ENCODE results near the gene SLC35G1.

SLC35G1 gene

GRCh38 chr10:93856349-93857145 lies 37.2 kb upstream of the SLC35G1 start:
- Histone ChIP-seq H3K4me3 (ENCODE audit: low read length in 2 of 2) (no peak overlapping the region), H3K4me1 (ENCODE audit: control insufficient read depth in 2 of 2, insufficient read depth in 1 of 2, low read depth in 1 of 2, low read length in 2 of 2) (no peaks in the 10 kb centered on the region), H3K4me2 (ENCODE audit: insufficient read depth, low read length, poor library complexity, severe bottlenecking) (no peak overlapping the region), H3K4ac (ENCODE audit: low read length) (no peak overlapping the region), H3K18ac (ENCODE audit: low read length) (no peak overlapping the region), H3K9ac (ENCODE audit: low read depth, low read length, poor library complexity) (no peak overlapping the region), H3K79me1 (ENCODE audit: low read depth, low read length) (no peaks in the 10 kb centered on the region), H2BK12ac (ENCODE audit: low read length) (no peak overlapping the region), H4K91ac (ENCODE audit: low read depth, low read length, poor library complexity) (no peak overlapping the region), H3K14ac (ENCODE audit: low read length) (no peak overlapping the region), H2BK15ac (ENCODE audit: low read length) (no peak overlapping the region), H2AFZ (ENCODE audit: low read length) (no peak overlapping the region), H2BK5ac (ENCODE audit: low read length) (no peak overlapping the region), H3K23ac (ENCODE audit: low read depth, low read length, poor library complexity) (no peak overlapping the region), H3K9me3 (replicated peaks in 1 of 2; ENCODE audit: control insufficient read depth in 2 of 2, insufficient read depth in 1 of 2, low read depth in 1 of 2, low read length in 2 of 2) (no peaks in the 10 kb centered on the region), H4K8ac (ENCODE audit: low read depth, low read length) (no peak overlapping the region), H2AK5ac (ENCODE audit: low read depth, low read length) (no peak overlapping the region), H3K27me3 (ENCODE audit: control insufficient read depth in 3 of 3, insufficient read depth in 3 of 3, low read depth in 1 of 3, low read length in 3 of 3) (peaks cover 0 to 25% (median 0%) of the 10 kb centered on the region in 3 experiments), H3K27ac (replicated peaks; ENCODE audit: low read length) (no peak overlapping the region), H3K36me3 (replicated peaks in 1 of 2; ENCODE audit: control insufficient read depth in 2 of 2, insufficient read depth in 2 of 2, low read length in 2 of 2) (no peaks in the 10 kb centered on the region), H2BK120ac (ENCODE audit: low read depth, low read length) (no peak overlapping the region)
- DNase-seq (ENCODE audit: low spot score), result no peak
- WGBS, 2 donors (ENCODE audit: extremely low coverage in 2 of 2, insufficient read length in 2 of 2, insufficient replicate concordance in 1 of 2), result no CpG with 5 or more reads among the region's 10 CpGs

GRCh38 chr10:93859049-93859655 lies 34.6 kb upstream of the SLC35G1 start:
- no peaks in the 10 kb centered on the region for H3K4me1 ChIP-seq (ENCODE audit: control insufficient read depth in 2 of 2, insufficient read depth in 1 of 2, low read depth in 1 of 2, low read length in 2 of 2)
- H3K4ac ChIP-seq (ENCODE audit: low read length), result no peak overlapping the region
- no peaks in the 10 kb centered on the region for H3K36me3 ChIP-seq (replicated peaks in 1 of 2; ENCODE audit: control insufficient read depth in 2 of 2, insufficient read depth in 2 of 2, low read length in 2 of 2)
- H3K18ac ChIP-seq (ENCODE audit: low read length), result no peak overlapping the region
- no peaks in the 10 kb centered on the region for H3K9me3 ChIP-seq (replicated peaks in 1 of 2; ENCODE audit: control insufficient read depth in 2 of 2, insufficient read depth in 1 of 2, low read depth in 1 of 2, low read length in 2 of 2)
- H2BK5ac ChIP-seq (ENCODE audit: low read length), result no peak overlapping the region
- no peak overlapping the region for H3K4me2 ChIP-seq (ENCODE audit: insufficient read depth, low read length, poor library complexity, severe bottlenecking)
- peaks cover 0 to 25% (median 0%) of the 10 kb centered on the region in 3 experiments for H3K27me3 ChIP-seq (ENCODE audit: control insufficient read depth in 3 of 3, insufficient read depth in 3 of 3, low read depth in 1 of 3, low read length in 3 of 3)
- H2AK5ac ChIP-seq (ENCODE audit: low read depth, low read length), result no peak overlapping the region
- H2AFZ ChIP-seq (ENCODE audit: low read length), result no peak overlapping the region
- no peak overlapping the region for H4K8ac ChIP-seq (ENCODE audit: low read depth, low read length)
- no peak overlapping the region for H3K9ac ChIP-seq (ENCODE audit: low read depth, low read length, poor library complexity)
- no peak overlapping the region for H3K23ac ChIP-seq (ENCODE audit: low read depth, low read length, poor library complexity)
- no peak overlapping the region for H2BK120ac ChIP-seq (ENCODE audit: low read depth, low read length)
- no peak overlapping the region for H3K14ac ChIP-seq (ENCODE audit: low read length)
- H3K4me3 ChIP-seq (ENCODE audit: low read length in 2 of 2), result no peak overlapping the region
- no peaks in the 10 kb centered on the region for H3K79me1 ChIP-seq (ENCODE audit: low read depth, low read length)
- no peak overlapping the region for H4K91ac ChIP-seq (ENCODE audit: low read depth, low read length, poor library complexity)
- H3K27ac ChIP-seq (replicated peaks; ENCODE audit: low read length), result no peak overlapping the region
- WGBS, 2 donors (ENCODE audit: extremely low coverage in 2 of 2, insufficient read length in 2 of 2, insufficient replicate concordance in 1 of 2), result no CpG with 5 or more reads among the region's 3 CpGs
- no peak for DNase-seq (ENCODE audit: low spot score)
- H2BK15ac ChIP-seq (ENCODE audit: low read length), result no peak overlapping the region
- no peak overlapping the region for H2BK12ac ChIP-seq (ENCODE audit: low read length)

GRCh38 chr10:93861825-93862224 lies 32.0 kb upstream of the SLC35G1 start:
- Histone ChIP-seq H3K4me2 (ENCODE audit: insufficient read depth, low read length, poor library complexity, severe bottlenecking) (no peak overlapping the region), H2BK15ac (ENCODE audit: low read length) (no peak overlapping the region), H2BK120ac (ENCODE audit: low read depth, low read length) (no peak overlapping the region), H2BK12ac (ENCODE audit: low read length) (no peak overlapping the region), H3K4me1 (ENCODE audit: control insufficient read depth in 2 of 2, insufficient read depth in 1 of 2, low read depth in 1 of 2, low read length in 2 of 2) (no peaks in the 10 kb centered on the region), H3K4ac (ENCODE audit: low read length) (no peak overlapping the region), H3K23ac (ENCODE audit: low read depth, low read length, poor library complexity) (no peak overlapping the region), H3K4me3 (ENCODE audit: low read length in 2 of 2) (no peak overlapping the region), H3K14ac (ENCODE audit: low read length) (no peak overlapping the region), H3K79me1 (ENCODE audit: low read depth, low read length) (no peaks in the 10 kb centered on the region), H4K91ac (ENCODE audit: low read depth, low read length, poor library complexity) (no peak overlapping the region), H3K9me3 (replicated peaks in 1 of 2; ENCODE audit: control insufficient read depth in 2 of 2, insufficient read depth in 1 of 2, low read depth in 1 of 2, low read length in 2 of 2) (no peaks in the 10 kb centered on the region), H3K18ac (ENCODE audit: low read length) (no peak overlapping the region), H3K27me3 (ENCODE audit: control insufficient read depth in 3 of 3, insufficient read depth in 3 of 3, low read depth in 1 of 3, low read length in 3 of 3) (peaks cover 0 to 13% (median 0%) of the 10 kb centered on the region in 3 experiments), H3K36me3 (replicated peaks in 1 of 2; ENCODE audit: control insufficient read depth in 2 of 2, insufficient read depth in 2 of 2, low read length in 2 of 2) (no peaks in the 10 kb centered on the region), H2AFZ (ENCODE audit: low read length) (no peak overlapping the region), H3K27ac (replicated peaks; ENCODE audit: low read length) (no peak overlapping the region), H3K9ac (ENCODE audit: low read depth, low read length, poor library complexity) (no peak overlapping the region), H2AK5ac (ENCODE audit: low read depth, low read length) (no peak overlapping the region), H2BK5ac (ENCODE audit: low read length) (no peak overlapping the region), H4K8ac (ENCODE audit: low read depth, low read length) (no peak overlapping the region)
- no peak for DNase-seq (ENCODE audit: low spot score)
- no CpG with 5 or more reads among the region's 2 CpGs for WGBS, 2 donors (ENCODE audit: extremely low coverage in 2 of 2, insufficient read length in 2 of 2, insufficient replicate concordance in 1 of 2)

GRCh38 chr10:93865794-93866425 lies 27.9 kb upstream of the SLC35G1 start:
- Histone ChIP-seq H3K4me3 (ENCODE audit: low read length in 2 of 2) (no peak overlapping the region), H3K27ac (replicated peaks; ENCODE audit: low read length) (no peak overlapping the region), H2AFZ (ENCODE audit: low read length) (no peak overlapping the region), H3K4me2 (ENCODE audit: insufficient read depth, low read length, poor library complexity, severe bottlenecking) (no peak overlapping the region), H4K91ac (ENCODE audit: low read depth, low read length, poor library complexity) (no peak overlapping the region), H3K79me1 (ENCODE audit: low read depth, low read length) (no peaks in the 10 kb centered on the region), H2BK12ac (ENCODE audit: low read length) (no peak overlapping the region), H2BK5ac (ENCODE audit: low read length) (no peak overlapping the region), H3K14ac (ENCODE audit: low read length) (no peak overlapping the region), H2BK15ac (ENCODE audit: low read length) (no peak overlapping the region), H2BK120ac (ENCODE audit: low read depth, low read length) (no peak overlapping the region), H3K18ac (ENCODE audit: low read length) (no peak overlapping the region), H3K36me3 (replicated peaks in 1 of 2; ENCODE audit: control insufficient read depth in 2 of 2, insufficient read depth in 2 of 2, low read length in 2 of 2) (no peaks in the 10 kb centered on the region), H3K23ac (ENCODE audit: low read depth, low read length, poor library complexity) (no peak overlapping the region), H3K4me1 (ENCODE audit: control insufficient read depth in 2 of 2, insufficient read depth in 1 of 2, low read depth in 1 of 2, low read length in 2 of 2) (no peaks in the 10 kb centered on the region), H2AK5ac (ENCODE audit: low read depth, low read length) (no peak overlapping the region), H3K27me3 (ENCODE audit: control insufficient read depth in 3 of 3, insufficient read depth in 3 of 3, low read depth in 1 of 3, low read length in 3 of 3) (peaks cover 0 to 6% (median 0%) of the 10 kb centered on the region in 3 experiments), H3K9me3 (replicated peaks in 1 of 2; ENCODE audit: control insufficient read depth in 2 of 2, insufficient read depth in 1 of 2, low read depth in 1 of 2, low read length in 2 of 2) (no peaks in the 10 kb centered on the region), H3K9ac (ENCODE audit: low read depth, low read length, poor library complexity) (no peak overlapping the region), H3K4ac (ENCODE audit: low read length) (no peak overlapping the region), H4K8ac (ENCODE audit: low read depth, low read length) (no peak overlapping the region)
- no CpG with 5 or more reads among the region's 6 CpGs for WGBS, 2 donors (ENCODE audit: extremely low coverage in 2 of 2, insufficient read length in 2 of 2, insufficient replicate concordance in 1 of 2)
- DNase-seq (ENCODE audit: low spot score), result no peak
